ENCODE measurements around the gene NEGR1.

- TF ChIP-seq CTCF (conservative IDR thresholded peaks at IDR 0.05), result no peak
- no peak for TF ChIP-seq EZH2 (IDR thresholded peaks at IDR 0.05; ENCODE audit: low read depth)
Measured at GRCh38 chr1:72109916-72110315, 172.4 kb downstream of the NEGR1 start.

Measured in PC-9 (cell line).